HFFc6 (cell line): ENCODE results near the gene PSTPIP2. TPM values are rescaled to one million over a fixed set of nuclear protein-coding genes. Genes with fewer than 3 reads are reported as not detected.
A peak's percentile ranks its signal among the peaks of the same experiment; 100 is the strongest.

ENCODE experiments used
- DNase-seq: peaks from one replicate; pipeline ENCODE4 v3.0.0-alpha.2; 2018
- H3K27ac Mint-ChIP-seq: 2 replicates; pipeline ENCODE4 v1.8.0; 2020; ENCODE audit warnings: mild to moderate bottlenecking, mixed read lengths
- H3K27me3 Mint-ChIP-seq: 2 replicates; pipeline ENCODE4 v1.8.0; 2021; ENCODE audit warnings: mild to moderate bottlenecking, moderate library complexity, mixed read lengths; ENCODE audit not compliant: insufficient read depth
- H3K36me3 Mint-ChIP-seq: 2 replicates; pipeline ENCODE4 v1.8.0; 2021; ENCODE audit warnings: low read depth, mixed read lengths
- H3K4me1 Mint-ChIP-seq: 2 replicates; pipeline ENCODE4 v1.8.0; 2020; ENCODE audit warnings: low read depth, mixed read lengths
- H3K4me3 Mint-ChIP-seq: 2 replicates; pipeline ENCODE4 v1.8.0; 2020; ENCODE audit warnings: mild to moderate bottlenecking, moderate library complexity, mixed read lengths
- H3K9me3 Mint-ChIP-seq: 2 replicates; pipeline ENCODE4 v1.8.0; 2020; ENCODE audit warnings: mild to moderate bottlenecking, mixed read lengths
- total RNA-seq, 6 experiments: library from RNA; stranded (reverse); fragmentation: NEBNext Ultra II Directional; extraction: Animal tissue kit (Norgen Biotek cat#: 25700); gene quantifications; 2 replicates in 1 of 6; 3 replicates in 5 of 6; pipeline ENCODE4 v1.2.3, GENCODE V29; 2021
- TF ChIP-seq, protein P1 (sequence below): fragments of 200-600 bp; sonication (generic); IDR thresholded peaks from 2 replicates; pipeline ENCODE4 v1.5.0; 2021; ENCODE audit warnings: antibody characterized with exemption, mild to moderate bottlenecking

PSTPIP2 gene
- total RNA-seq, 6 experiments from 2014 or later: 7.8 to 10.4 (median 8.7) TPM

DNA sequence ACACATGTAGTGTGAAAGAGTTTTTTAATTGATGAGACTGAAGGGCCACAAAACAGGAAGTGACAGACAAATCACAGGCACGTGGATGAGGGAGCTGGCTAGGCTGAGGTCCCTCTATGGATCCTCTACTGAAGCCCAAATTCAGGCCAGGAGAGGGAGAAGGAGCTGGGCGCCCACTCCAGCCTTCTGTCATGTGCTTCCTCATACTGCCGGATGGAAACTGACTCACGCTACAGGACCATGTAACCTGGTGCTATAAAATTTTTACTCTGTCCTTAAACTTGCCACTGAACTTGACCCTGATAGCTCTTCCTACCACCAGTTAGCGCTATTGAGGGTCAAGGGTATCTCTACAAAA is 31.3 kb downstream of the PSTPIP2 start:
- peaks cover 14% of the 10 kb centered on the region for H3K4me1 Mint-ChIP-seq
- no peak for DNase-seq
- peaks cover 2% of the 10 kb centered on the region; the same call in 1 of the 2 replicates for H3K27me3 Mint-ChIP-seq
- no peak overlapping the region for H3K27ac Mint-ChIP-seq
- H3K4me3 Mint-ChIP-seq: no peak overlapping the region
- TF ChIP-seq, protein P1, sequence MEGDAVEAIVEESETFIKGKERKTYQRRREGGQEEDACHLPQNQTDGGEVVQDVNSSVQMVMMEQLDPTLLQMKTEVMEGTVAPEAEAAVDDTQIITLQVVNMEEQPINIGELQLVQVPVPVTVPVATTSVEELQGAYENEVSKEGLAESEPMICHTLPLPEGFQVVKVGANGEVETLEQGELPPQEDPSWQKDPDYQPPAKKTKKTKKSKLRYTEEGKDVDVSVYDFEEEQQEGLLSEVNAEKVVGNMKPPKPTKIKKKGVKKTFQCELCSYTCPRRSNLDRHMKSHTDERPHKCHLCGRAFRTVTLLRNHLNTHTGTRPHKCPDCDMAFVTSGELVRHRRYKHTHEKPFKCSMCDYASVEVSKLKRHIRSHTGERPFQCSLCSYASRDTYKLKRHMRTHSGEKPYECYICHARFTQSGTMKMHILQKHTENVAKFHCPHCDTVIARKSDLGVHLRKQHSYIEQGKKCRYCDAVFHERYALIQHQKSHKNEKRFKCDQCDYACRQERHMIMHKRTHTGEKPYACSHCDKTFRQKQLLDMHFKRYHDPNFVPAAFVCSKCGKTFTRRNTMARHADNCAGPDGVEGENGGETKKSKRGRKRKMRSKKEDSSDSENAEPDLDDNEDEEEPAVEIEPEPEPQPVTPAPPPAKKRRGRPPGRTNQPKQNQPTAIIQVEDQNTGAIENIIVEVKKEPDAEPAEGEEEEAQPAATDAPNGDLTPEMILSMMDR: no peak
- H3K36me3 Mint-ChIP-seq: peaks cover 11% of the 10 kb centered on the region
- H3K9me3 Mint-ChIP-seq: no peaks in the 10 kb centered on the region

DNA sequence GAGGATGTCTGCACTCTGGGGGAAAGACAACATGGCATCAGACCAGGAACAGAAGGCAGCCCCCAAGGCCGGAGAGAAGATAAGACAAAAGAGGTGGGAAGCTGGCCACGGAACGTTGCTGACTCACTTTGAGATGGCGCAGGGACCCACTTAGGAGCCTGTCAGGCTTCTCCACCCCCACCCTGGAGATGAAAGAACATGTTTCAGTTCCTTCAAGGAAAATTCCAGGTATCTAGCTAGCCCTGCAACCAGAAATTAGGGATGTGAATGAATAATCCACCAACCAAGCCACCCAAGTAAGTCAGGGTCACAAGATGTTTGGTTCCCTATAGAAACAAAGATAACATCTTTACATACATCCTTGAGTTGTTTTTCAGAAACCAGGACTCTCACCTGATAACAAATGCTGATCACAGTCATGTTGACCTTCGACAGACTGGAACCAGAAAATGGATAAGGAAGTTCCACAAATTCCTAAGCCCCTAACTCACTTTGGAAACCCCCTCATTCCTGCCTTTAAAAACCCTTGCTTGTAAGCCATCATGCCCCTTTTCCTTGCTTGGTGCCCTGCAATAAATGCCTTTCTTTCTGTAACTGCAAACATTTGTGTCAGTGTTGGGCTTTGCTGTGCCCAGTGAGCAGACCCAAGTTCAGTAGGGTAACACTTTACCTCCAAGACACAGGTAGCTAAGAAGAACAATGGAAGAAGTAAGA is 31.9 kb downstream of the PSTPIP2 start:
- Mint-ChIP-seq H3K9me3 (no peaks in the 10 kb centered on the region), H3K27me3 (peaks cover 3% of the 10 kb centered on the region; the same call in 1 of the 2 replicates), H3K4me1 (peaks cover 19% of the 10 kb centered on the region), H3K27ac (no peak overlapping the region), H3K36me3 (peaks cover 11% of the 10 kb centered on the region), H3K4me3 (no peak overlapping the region)
- TF ChIP-seq, protein P1: no peak
- no peak for DNase-seq

DNA sequence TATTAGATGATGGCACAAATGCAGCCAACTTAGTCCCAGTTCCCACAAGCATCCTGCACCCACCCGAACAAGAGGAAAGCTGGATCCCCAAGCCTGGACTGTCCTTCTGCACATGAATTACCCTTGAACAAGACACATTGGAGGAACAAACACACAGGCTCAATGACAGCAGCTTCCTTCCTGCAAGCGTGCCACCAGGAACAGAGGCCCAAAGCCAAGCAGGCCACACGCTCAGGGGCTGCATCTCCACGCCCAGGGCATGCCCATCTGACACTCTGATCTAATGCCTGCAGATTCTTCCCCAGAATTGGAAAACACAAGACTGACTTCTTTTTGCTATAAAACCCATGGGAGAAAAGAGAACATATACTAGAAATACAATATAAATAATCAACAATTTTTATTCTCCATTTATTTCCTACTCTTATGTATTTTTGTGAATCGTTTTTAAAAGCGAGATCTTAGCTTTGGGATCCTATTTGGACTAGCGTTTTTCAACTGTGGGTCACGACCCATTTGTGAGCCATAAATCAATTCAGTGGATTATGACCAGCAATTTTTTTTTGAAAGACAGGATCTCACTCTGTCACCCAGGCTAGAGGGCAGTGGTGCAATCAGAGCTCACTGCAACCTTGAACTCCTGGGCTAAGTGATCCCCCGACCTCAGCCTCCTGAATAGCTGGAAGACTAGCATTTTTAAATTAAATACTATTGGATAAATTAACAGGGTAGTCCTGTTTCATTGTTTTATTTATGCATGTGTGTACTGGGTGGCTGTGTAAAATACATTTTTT is 34.4 kb downstream of the PSTPIP2 start:
- H3K27me3 Mint-ChIP-seq: peaks cover 4% of the 10 kb centered on the region; the same call in 1 of the 2 replicates
- H3K4me3 Mint-ChIP-seq: no peak overlapping the region
- H3K36me3 Mint-ChIP-seq: peaks cover 20% of the 10 kb centered on the region
- TF ChIP-seq, protein P1: no peak
- H3K9me3 Mint-ChIP-seq: no peaks in the 10 kb centered on the region
- H3K4me1 Mint-ChIP-seq: peaks cover 18% of the 10 kb centered on the region
- H3K27ac Mint-ChIP-seq: no peak overlapping the region
- DNase-seq: no peak

DNA sequence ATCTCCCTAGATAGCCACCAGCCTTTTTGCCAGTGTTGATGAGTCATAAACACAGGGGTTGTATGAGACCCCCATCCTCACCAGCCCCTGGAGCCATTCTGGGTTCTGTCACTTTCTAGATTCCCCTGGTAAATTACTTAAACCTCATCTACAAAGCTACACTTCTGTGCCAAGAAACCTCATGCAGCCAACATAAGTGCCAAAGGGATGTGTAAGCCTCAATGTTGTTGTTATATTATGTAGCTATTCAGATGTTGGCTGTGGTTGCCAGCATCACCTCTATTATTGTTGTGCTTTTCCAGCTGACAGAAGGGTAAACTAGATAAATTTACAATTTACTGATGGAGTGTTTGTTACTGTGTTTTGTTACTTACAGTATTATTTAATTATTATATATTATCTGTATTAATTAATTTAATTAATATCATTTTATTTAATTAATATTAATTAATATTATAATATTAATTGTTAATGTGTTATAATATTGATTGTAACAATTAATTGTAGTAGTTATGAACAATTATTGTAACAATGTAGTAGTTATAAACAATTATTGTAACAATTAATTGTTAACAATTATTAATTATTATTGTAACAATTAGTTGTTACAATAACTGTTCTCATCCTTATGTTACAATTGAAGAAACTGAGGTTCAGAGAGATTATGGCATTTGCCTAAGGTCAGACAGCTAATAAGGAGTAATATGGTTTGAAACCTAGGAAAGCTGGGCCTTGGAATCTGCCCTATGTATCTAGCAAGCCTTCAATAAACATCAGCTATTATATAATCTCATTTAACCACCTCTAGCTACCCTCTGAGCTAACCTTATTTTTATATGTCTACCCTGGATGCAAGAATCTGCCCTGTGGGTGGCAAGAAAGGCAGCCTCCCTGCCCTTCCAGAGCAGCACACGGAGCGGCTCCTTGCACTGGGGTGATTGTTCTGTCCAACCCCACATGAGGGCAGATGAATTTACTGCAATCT is 36.1 kb downstream of the PSTPIP2 start:
- H3K36me3 Mint-ChIP-seq: peaks cover 20% of the 10 kb centered on the region
- H3K4me1 Mint-ChIP-seq: peaks cover 10% of the 10 kb centered on the region
- DNase-seq: peak; percentile 54
- peaks cover 4% of the 10 kb centered on the region; the same call in 1 of the 2 replicates for H3K27me3 Mint-ChIP-seq
- peak overlapping the region; percentile 20; the same call in 1 of the 2 replicates for H3K27ac Mint-ChIP-seq
- no peak overlapping the region for H3K4me3 Mint-ChIP-seq
- TF ChIP-seq, protein P1: no peak
- H3K9me3 Mint-ChIP-seq: no peaks in the 10 kb centered on the region

DNA sequence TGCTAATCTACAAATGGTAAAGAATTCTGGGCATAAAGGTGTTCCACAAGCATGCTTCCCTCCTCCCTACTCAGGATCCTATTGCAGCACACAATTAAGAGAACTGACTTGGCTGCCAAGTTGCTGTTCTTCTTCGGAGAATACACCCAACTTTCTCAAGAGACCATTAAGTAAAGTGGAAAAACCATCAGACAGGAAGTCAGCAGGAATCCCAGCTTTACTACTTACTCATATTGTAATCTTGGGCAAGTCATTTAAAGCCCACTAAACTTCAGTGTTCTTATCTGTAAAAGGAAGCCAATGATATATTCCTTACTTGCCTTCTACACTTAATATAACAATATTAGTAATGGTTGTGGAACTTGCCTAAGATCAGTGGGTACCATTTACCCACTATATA is 37.8 kb downstream of the PSTPIP2 start:
- H3K27me3 Mint-ChIP-seq: peaks cover 3% of the 10 kb centered on the region; the same call in 1 of the 2 replicates
- H3K4me3 Mint-ChIP-seq: no peak overlapping the region
- no peak for DNase-seq
- H3K36me3 Mint-ChIP-seq: peaks cover 13% of the 10 kb centered on the region
- peaks cover 10% of the 10 kb centered on the region for H3K4me1 Mint-ChIP-seq
- TF ChIP-seq, protein P1: no peak
- H3K9me3 Mint-ChIP-seq: no peaks in the 10 kb centered on the region
- H3K27ac Mint-ChIP-seq: no peak overlapping the region
